Measurements from ENCODE around the gene ZNF664. TPM values are rescaled to one million over a fixed set of nuclear protein-coding genes. Genes with fewer than 3 reads are reported as not detected.

ZNF664 gene
- total and polyA plus RNA-seq, 2 of the 4 experiments (the other 2 are of a cell fraction): 29.9 to 32.6 TPM

DNA sequence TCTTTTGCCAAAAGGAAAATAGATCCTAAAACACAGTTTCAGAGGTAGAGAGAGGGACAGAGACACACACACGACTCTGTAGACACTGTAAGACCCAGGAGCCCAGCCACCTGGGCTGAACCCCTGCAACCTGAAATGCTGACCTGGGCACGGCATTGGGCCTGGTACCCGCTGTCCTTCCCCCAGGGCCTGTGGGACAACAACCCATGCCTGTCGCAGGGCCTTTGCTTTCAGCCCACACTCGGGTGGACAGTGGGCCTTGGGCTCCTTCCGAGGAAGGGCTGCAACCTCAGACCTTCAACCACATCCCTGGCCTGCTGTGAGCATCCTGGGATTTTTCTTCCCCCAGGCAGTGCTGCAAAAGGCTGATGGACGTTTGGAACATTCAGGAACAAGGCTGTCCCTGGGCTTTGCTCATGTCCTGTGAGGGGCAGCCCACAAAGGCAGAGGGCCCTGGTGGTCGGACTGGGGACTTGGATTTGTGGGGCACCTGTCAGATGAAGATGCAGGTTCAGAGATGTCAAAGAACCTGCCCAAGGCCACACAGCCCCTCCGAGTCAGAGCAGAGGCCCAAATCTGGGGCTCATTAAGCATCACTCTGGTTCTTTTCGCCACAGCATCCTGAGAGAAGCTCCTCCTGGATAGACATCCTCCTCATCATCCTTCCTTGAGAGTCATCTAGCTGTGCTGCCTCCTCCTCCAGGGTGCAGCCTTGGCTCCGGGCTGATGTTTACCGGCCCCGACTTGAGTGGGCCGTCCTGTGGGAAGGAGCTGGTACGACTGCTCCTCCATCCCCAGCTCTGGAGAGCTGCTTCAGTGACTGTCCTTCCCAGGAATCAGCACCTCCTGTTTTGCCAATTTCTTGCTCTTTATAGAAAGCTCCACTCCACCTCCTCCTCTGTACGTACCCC is 33.0 kb upstream of the ZNF664 start:
- H3K4me3 ChIP-seq (ENCODE audit: insufficient read depth, low read depth, low read length): no peak overlapping the region
- H3K27me3 ChIP-seq (ENCODE audit: control insufficient read depth, insufficient read depth, low read length): no peaks in the 10 kb centered on the region
- no peak overlapping the region for H2BK120ac ChIP-seq (ENCODE audit: low read depth, low read length)
- in situ Hi-C loops (cut with MboI; ENCODE audit: low sequenced_read_pairs): no loop called here
- TF ChIP-seq RFX5 (IDR thresholded peaks at IDR 0.05; ENCODE audit: low read depth, low read length): no peak
- no peak for TF ChIP-seq SMC3 (IDR thresholded peaks at IDR 0.05; ENCODE audit: low read depth, low read length)
- TF ChIP-seq, protein P1, sequence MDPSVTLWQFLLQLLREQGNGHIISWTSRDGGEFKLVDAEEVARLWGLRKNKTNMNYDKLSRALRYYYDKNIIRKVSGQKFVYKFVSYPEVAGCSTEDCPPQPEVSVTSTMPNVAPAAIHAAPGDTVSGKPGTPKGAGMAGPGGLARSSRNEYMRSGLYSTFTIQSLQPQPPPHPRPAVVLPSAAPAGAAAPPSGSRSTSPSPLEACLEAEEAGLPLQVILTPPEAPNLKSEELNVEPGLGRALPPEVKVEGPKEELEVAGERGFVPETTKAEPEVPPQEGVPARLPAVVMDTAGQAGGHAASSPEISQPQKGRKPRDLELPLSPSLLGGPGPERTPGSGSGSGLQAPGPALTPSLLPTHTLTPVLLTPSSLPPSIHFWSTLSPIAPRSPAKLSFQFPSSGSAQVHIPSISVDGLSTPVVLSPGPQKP (IDR thresholded peaks at IDR 0.05; ENCODE audit: borderline replicate concordance, low read depth, low read length): no peak
- TF ChIP-seq BHLHE40 (IDR thresholded peaks at IDR 0.05; ENCODE audit: low read depth, low read length): no peak
- TF ChIP-seq FOS (IDR thresholded peaks at IDR 0.05; ENCODE audit: low read depth, low read length): no peak
- TF ChIP-seq CEBPB (IDR thresholded peaks at IDR 0.05; ENCODE audit: low read depth, low read length): no peak
- no peak for TF ChIP-seq USF2 (IDR thresholded peaks at IDR 0.05; ENCODE audit: low read depth, low read length)
- TF ChIP-seq CTCF (conservative IDR thresholded peaks at IDR 0.05; ENCODE audit: low read depth, low read length): no peak
- TF ChIP-seq RAD21 (IDR thresholded peaks at IDR 0.05; ENCODE audit: low read length): no peak
- no peak for TF ChIP-seq MAFK (IDR thresholded peaks at IDR 0.05; ENCODE audit: low read depth, low read length)
- no peak for TF ChIP-seq CHD1 (IDR thresholded peaks at IDR 0.05; ENCODE audit: low read depth, low read length)
- no peak for TF ChIP-seq MXI1 (IDR thresholded peaks at IDR 0.05; ENCODE audit: borderline replicate concordance, low read depth, low read length)
- TF ChIP-seq POLR2A (IDR thresholded peaks at IDR 0.05; ENCODE audit: low read depth, low read length): no peak
- TF ChIP-seq RCOR1 (IDR thresholded peaks at IDR 0.05; ENCODE audit: insufficient replicate concordance, low read length): no peak
- no peak for TF ChIP-seq NFE2L2 (IDR thresholded peaks at IDR 0.05; ENCODE audit: low read depth, low read length)
- H3K9me3 ChIP-seq (ENCODE audit: control insufficient read depth, insufficient read depth, low read length): peaks cover 6% of the 10 kb centered on the region
- H4K20me1 ChIP-seq (ENCODE audit: insufficient read depth, low read length): peaks cover 4% of the 10 kb centered on the region
- peaks cover 0 to 30% of the 10 kb centered on the region in 2 experiments; a peak in 3 of 4 replicates for H3K79me1 ChIP-seq (ENCODE audit: low read depth in 1 of 2, low read length in 2 of 2)
- intact Hi-C loops (cut with micrococcal nuclease): no loop called here
- ChIA-PET POLR2A (ENCODE audit: unreplicated experiment) (no interaction called here), CTCF (interaction anchor here (0.9 kb wide), 1 partner anchor 12 kb away, joined by 3 read pairs; no protein-coding TSS in a partner anchor)
- H3K56ac ChIP-seq (ENCODE audit: extremely low read depth, insufficient read depth, low read length): no peak overlapping the region
- H3K14ac ChIP-seq (replicated peaks; ENCODE audit: low read depth, low read length): no peak overlapping the region
- no peak overlapping the region for H3K23ac ChIP-seq (ENCODE audit: low read depth, low read length)
- H3K9ac ChIP-seq (ENCODE audit: low read depth, low read length): no peak overlapping the region
- ATAC-seq (ENCODE audit: low read depth) (no peak), DNase-seq (no peak)
- H2AFZ ChIP-seq (replicated peaks; ENCODE audit: low read length, poor library complexity): no peak overlapping the region
- H3K27ac ChIP-seq (ENCODE audit: insufficient read depth, low read length): no peak overlapping the region
- H4K91ac ChIP-seq (ENCODE audit: insufficient read depth, low read depth, low read length): no peak overlapping the region
- peaks cover 16% of the 10 kb centered on the region for H3K4me1 ChIP-seq (ENCODE audit: control insufficient read depth, insufficient read depth, low read length)
- no peak overlapping the region for H3K18ac ChIP-seq (ENCODE audit: low read depth, low read length)
- no peak overlapping the region for H3K4me2 ChIP-seq (ENCODE audit: low read depth, low read length)
- H2AK5ac ChIP-seq (ENCODE audit: low read depth, low read length): no peak overlapping the region
- H4K8ac ChIP-seq (ENCODE audit: low read depth in 2 of 2, low read length in 2 of 2): no peak overlapping the region
- H4K5ac ChIP-seq (ENCODE audit: low read depth, low read length): no peak overlapping the region
- peaks cover 53% of the 10 kb centered on the region for H3K36me3 ChIP-seq (ENCODE audit: control insufficient read depth, insufficient read depth, low read length)
- dilution Hi-C loops (cut with HindIII; ENCODE audit: low sequenced_read_pairs, unreplicated experiment): no loop called here
- no peak overlapping the region for H2AK9ac ChIP-seq (replicated peaks; ENCODE audit: low read depth, low read length, poor library complexity)
- H2BK15ac ChIP-seq (ENCODE audit: low read depth, low read length): no peak overlapping the region
- no TSS peak for BruUV-seq (replicated peaks)
- no peak overlapping the region for H2BK5ac ChIP-seq (ENCODE audit: low read depth, low read length, poor library complexity, severe bottlenecking)
- WGBS, 2 experiments (ENCODE audit: extremely low coverage in 2 of 2, insufficient read length in 1 of 2): 96% methylated on average over 7 of the region's 16 CpGs; no CpG with 5 or more reads in 1 of the 2 experiments
- H3K4ac ChIP-seq (ENCODE audit: low read depth, low read length): no peak overlapping the region
- peaks cover 15% of the 10 kb centered on the region; the same call in 1 of the 2 replicates for H3K9me1 ChIP-seq (ENCODE audit: insufficient read depth, low read length)
- H2BK20ac ChIP-seq (ENCODE audit: low read depth, low read length): no peak overlapping the region

Data from IMR-90 (cell line).